ENCODE measurements around the gene CNTNAP5.

Gene CNTNAP5

DNA sequence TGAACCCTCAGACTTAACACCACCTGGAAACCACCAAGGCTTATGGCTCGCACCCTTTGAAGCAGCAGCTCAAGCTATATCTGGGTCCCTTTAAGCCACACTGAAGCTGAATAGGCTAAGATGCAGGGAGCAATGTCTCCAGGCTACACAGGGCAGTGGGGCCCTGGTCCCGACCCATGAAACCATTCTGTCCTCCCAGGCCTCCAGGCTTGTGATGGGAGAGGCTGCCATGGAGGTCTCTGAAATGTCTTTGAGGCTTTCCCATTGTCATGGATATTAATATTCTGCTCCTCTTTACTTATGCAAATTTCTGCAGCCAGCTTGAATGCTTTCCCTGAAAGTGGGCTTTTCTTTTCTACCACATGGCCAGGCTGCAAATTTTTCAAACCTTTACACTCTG lies 608.7 kb downstream of the CNTNAP5 start:
- no peak overlapping the region for H3K9ac ChIP-seq (ENCODE audit: low read depth, low read length)
- H3K4me1 ChIP-seq (ENCODE audit: insufficient read depth, low read length) = no peaks in the 10 kb centered on the region
- 0 out of 2 replicates have a peak, but pooled peaks cover 3% of the 10 kb centered on the region for H3K36me3 ChIP-seq (ENCODE audit: insufficient read depth, low read length)

DNA sequence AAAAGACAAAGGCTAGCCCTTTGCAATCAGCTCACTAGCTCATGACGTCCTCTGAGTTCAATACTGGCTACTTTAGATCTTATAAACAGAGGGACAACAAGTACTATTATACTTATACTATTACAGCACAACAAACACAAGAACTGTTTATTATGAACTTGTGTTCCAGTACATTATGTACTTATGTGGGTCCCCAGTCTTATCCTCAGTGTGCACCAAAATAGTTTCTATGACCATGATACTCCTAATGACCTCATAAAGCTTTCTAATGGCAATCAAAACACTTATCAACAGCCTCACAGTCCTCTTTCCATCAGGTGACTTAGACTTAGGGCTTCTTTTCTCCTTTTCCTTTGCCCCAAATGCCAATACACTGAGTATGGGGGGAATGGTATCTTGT lies 614.4 kb downstream of the CNTNAP5 start:
- H3K9me3 ChIP-seq (ENCODE audit: control insufficient read depth, insufficient read depth, low read length) = no peaks in the 10 kb centered on the region; the same call in none of the 2 replicates
- 0 out of 2 replicates have a peak, but pooled peaks cover 3% of the 10 kb centered on the region for H3K36me3 ChIP-seq (ENCODE audit: insufficient read depth, low read length)
- H3K9ac ChIP-seq (ENCODE audit: low read depth, low read length) = no peak overlapping the region
- H3K4me1 ChIP-seq (ENCODE audit: insufficient read depth, low read length) = no peaks in the 10 kb centered on the region

More for the DNA sequence above, 608.7 kb downstream of the CNTNAP5 start:
- peaks cover 9% of the 10 kb centered on the region for H3K9me3 ChIP-seq (ENCODE audit: control insufficient read depth, insufficient read depth, low read length)

DNA sequence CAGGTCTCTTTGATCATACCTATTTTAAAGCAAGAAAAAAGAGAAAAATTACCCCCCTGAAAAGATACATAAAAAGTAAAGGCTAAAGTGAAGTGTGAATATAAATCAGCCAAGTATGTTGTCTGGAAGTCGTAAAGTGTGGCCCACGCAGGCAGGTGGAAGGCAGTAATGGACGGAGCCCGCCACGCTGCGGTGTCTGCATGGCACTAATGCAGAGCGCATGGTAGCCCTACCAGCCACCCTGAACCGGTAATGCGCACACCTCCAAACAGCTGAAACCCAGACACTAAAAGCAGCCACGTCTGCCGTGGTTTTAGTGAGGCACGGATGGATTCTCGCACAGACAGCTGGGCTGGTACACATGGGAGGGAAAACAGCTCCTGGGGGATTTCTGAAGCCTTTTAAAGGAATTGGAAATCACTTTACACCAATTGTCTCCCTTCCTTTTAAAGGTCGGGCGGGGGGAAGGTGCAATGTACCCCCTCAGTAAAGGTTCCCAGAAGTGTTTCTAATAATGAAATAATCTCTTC lies 615.2 kb downstream of the CNTNAP5 start:
- Histone ChIP-seq H3K4me1 (ENCODE audit: insufficient read depth, low read length) (no peaks in the 10 kb centered on the region), H3K9ac (ENCODE audit: low read depth, low read length) (no peak overlapping the region), H3K36me3 (ENCODE audit: insufficient read depth, low read length) (no peaks in the 10 kb centered on the region)

DNA sequence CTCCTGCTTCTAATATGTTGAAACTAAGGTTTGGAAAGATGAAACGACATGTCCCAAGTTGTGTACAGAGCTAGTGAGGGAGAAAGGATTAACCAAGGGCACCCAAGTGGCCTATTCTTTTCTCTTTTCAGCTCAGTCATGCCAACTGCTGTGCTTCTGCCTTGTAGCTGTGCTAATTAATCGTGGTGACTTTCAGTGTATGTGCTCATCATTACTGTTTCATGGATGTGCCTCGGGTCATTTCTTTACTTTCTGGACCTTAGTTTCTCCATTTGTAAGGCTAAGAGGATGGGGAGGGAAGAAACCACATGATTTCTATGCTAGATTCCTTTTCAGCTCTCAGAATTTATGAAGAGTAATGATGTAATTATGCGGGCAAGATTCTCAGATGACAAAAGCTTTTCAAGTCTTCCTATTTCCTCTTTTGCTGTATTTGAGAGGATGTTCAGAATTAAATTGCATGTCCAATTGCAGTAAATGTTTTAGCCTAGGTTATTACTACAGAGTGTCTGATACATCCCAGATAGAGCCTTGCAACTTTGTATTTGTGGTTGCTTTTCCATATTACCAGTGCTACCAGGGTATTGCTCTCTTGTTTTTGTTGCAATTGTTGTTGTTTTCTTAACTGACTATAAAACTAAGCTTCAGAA lies 621.2 kb downstream of the CNTNAP5 start:
- Histone ChIP-seq H3K36me3 (ENCODE audit: insufficient read depth, low read length) (no peaks in the 10 kb centered on the region), H3K9me3 (ENCODE audit: control insufficient read depth, insufficient read depth, low read length) (no peaks in the 10 kb centered on the region; the same call in 1 of the 2 replicates), H3K9ac (ENCODE audit: low read depth, low read length) (no peak overlapping the region), H3K4me1 (ENCODE audit: insufficient read depth, low read length) (no peaks in the 10 kb centered on the region)

More for the DNA sequence above, 615.2 kb downstream of the CNTNAP5 start:
- no peaks in the 10 kb centered on the region; the same call in 1 of the 2 replicates for H3K9me3 ChIP-seq (ENCODE audit: control insufficient read depth, insufficient read depth, low read length)

DNA sequence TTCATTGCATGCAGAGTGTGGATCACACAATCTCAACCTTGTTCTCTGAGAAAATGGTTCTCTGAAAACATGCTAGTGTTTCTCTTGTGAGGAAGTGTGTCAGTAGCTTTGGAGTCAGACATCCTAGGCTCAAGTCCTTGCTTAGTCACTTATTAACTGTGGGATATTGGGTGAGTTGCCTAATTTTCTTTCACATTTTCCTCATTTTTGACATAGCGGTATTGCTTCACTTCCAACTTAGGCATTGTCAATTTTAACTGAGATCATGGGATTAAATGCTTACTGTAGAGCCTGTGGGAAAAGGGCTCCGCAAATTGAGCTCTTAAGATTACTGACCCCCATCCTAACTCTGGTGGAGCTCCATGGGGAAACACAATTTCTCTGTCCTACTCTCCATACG lies 622.2 kb downstream of the CNTNAP5 start:
- Histone ChIP-seq H3K36me3 (ENCODE audit: insufficient read depth, low read length) (no peaks in the 10 kb centered on the region), H3K4me1 (ENCODE audit: insufficient read depth, low read length) (no peaks in the 10 kb centered on the region), H3K9me3 (ENCODE audit: control insufficient read depth, insufficient read depth, low read length) (no peaks in the 10 kb centered on the region; the same call in 1 of the 2 replicates), H3K9ac (ENCODE audit: low read depth, low read length) (no peak overlapping the region)

DNA sequence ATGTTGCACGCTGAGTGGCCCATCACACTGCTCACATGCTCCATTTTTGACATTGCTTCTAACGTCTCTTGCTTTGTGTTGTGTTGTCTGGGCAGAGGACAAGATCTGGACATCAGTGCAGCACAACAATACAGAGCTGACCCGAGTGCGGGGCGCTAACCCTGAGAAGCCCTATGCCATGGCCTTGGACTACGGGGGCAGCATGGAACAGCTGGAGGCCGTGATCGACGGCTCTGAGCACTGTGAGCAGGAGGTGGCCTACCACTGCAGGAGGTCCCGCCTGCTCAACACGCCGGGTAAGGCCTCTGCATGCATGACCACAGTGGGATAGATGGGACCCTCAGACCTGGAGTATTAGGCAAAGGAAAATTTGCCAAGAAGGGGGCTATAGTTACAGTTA lies 622.6 kb downstream of the CNTNAP5 start:
- Histone ChIP-seq H3K4me1 (ENCODE audit: insufficient read depth, low read length) (no peaks in the 10 kb centered on the region), H3K9me3 (ENCODE audit: control insufficient read depth, insufficient read depth, low read length) (no peaks in the 10 kb centered on the region; the same call in 1 of the 2 replicates), H3K36me3 (ENCODE audit: insufficient read depth, low read length) (no peaks in the 10 kb centered on the region), H3K9ac (ENCODE audit: low read depth, low read length) (no peak overlapping the region)

DNA sequence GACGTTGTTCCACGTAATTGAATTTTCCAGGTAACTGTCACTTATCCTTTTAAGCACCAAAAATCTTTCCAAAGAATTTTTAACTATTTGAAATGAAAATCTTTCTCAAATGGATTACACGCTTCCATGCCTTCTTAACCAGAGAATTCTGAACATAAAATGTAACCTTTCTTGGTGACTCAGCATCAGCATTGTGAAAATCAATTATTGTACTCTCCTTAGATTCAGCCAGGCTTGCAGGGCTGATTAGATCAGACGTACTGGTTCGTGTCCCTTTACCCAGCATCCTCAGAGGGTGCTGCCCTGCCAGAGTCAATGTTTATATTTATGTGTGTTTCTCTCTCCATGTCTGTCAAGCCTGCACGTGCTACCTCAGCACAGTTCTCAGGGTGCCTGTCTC lies 623.9 kb downstream of the CNTNAP5 start:
- no peak overlapping the region for H3K9ac ChIP-seq (ENCODE audit: low read depth, low read length)
- no peaks in the 10 kb centered on the region for H3K4me1 ChIP-seq (ENCODE audit: insufficient read depth, low read length)
- H3K9me3 ChIP-seq (ENCODE audit: control insufficient read depth, insufficient read depth, low read length) = no peaks in the 10 kb centered on the region
- H3K36me3 ChIP-seq (ENCODE audit: insufficient read depth, low read length) = no peaks in the 10 kb centered on the region

DNA sequence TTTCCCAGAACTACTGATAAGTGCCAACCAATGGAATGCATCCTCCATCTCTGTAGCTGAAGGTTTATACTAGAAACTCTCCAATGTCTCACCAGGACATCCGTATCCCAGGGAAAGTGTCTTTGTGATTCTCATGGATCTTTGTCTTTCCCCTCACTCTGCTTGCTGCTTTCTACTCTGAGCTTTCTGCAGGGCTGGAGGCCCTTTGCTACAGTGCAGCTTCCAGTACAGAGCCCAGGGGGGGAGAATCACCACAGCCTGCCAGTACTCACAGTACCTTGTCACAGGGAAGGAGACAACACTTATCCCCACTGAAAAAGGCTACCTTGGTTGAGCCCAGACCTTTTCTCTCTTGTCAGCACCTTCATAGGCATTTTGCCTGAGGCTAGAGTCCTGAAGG lies 627.0 kb downstream of the CNTNAP5 start:
- Histone ChIP-seq H3K9me3 (ENCODE audit: control insufficient read depth, insufficient read depth, low read length) (no peaks in the 10 kb centered on the region), H3K9ac (ENCODE audit: low read depth, low read length) (no peak overlapping the region), H3K36me3 (ENCODE audit: insufficient read depth, low read length) (no peaks in the 10 kb centered on the region), H3K4me1 (ENCODE audit: insufficient read depth, low read length) (no peaks in the 10 kb centered on the region)

DNA sequence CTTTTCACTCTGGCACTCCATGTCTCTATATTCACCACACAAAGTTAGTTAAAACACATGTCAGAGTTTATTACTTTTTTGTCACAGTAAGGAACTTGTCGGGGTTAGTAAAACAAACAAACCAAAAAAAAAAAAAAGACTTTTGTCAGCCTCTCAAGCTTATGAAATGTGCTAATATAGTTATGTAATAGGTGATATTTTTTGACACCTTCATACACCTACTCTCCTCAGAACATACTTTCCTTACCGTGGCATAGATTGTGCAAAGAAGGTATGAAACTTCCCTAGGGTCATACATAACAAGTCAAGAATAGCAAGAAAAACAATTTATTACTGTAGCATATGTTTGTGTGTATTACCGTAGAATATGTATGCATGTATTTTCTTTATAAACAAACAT lies 633.3 kb downstream of the CNTNAP5 start:
- Histone ChIP-seq H3K36me3 (ENCODE audit: insufficient read depth, low read length) (no peaks in the 10 kb centered on the region), H3K4me1 (ENCODE audit: insufficient read depth, low read length) (peaks cover 6% of the 10 kb centered on the region), H3K9me3 (ENCODE audit: control insufficient read depth, insufficient read depth, low read length) (no peaks in the 10 kb centered on the region)

DNA sequence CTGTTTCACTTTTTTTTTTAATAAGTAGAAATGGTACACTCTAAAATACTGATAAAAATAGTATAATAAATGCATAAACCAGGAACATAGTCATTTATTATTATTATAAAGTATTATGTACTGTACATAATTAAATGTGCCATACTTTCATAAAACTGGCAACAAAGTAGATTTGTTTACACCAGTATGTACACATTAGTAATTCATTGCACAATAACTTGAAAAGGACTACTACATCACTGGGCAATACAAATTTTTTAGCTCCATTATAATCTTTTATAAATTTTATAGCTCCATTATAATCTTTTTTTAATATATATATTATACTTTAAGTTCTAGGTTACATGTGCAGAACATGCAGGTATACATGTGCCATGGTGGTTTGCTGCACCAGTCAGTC lies 636.5 kb downstream of the CNTNAP5 start:
- Histone ChIP-seq H3K9ac (ENCODE audit: low read depth, low read length) (no peak overlapping the region), H3K9me3 (ENCODE audit: control insufficient read depth, insufficient read depth, low read length) (no peaks in the 10 kb centered on the region), H3K4me1 (ENCODE audit: insufficient read depth, low read length) (peaks cover 16% of the 10 kb centered on the region), H3K36me3 (ENCODE audit: insufficient read depth, low read length) (no peaks in the 10 kb centered on the region)

More for the DNA sequence above, 633.3 kb downstream of the CNTNAP5 start:
- no peak overlapping the region for H3K9ac ChIP-seq (ENCODE audit: low read depth, low read length)

DNA sequence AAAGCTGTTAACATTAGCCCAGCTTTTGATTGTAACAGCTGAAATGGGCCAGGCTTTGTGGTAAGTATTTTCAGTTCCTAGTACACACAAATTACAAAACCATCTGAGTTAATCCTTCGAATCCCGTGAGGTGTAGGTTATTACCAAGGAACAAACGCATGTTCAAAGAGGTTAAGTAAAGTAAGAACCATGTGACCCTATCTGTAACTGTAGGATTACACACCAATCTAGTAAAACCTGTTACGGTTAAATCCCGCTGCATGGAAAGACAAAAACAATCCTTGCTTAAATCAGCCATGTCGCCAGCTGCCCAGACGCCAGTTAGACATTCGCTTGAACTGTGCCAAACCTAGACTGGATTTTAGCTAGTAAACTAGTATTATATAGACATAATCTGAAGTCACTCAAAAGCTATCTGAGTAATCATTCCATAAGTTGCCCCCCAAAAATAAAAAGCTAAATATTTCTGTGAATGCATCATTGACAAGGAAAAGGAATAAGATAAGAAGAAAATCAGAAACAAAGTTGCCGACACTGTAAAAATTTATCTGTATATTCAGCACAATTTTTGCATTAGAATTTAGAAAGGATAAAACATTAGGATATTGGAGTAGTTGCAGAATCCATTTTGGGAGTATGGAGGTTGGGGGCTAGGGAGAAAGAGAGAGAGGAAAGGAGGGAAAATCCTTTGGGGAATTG lies 638.0 kb downstream of the CNTNAP5 start:
- H3K36me3 ChIP-seq (ENCODE audit: insufficient read depth, low read length) = no peaks in the 10 kb centered on the region
- H3K4me1 ChIP-seq (ENCODE audit: insufficient read depth, low read length) = peaks cover 16% of the 10 kb centered on the region
- H3K9ac ChIP-seq (ENCODE audit: low read depth, low read length) = no peak overlapping the region
- H3K9me3 ChIP-seq (ENCODE audit: control insufficient read depth, insufficient read depth, low read length) = no peaks in the 10 kb centered on the region

DNA sequence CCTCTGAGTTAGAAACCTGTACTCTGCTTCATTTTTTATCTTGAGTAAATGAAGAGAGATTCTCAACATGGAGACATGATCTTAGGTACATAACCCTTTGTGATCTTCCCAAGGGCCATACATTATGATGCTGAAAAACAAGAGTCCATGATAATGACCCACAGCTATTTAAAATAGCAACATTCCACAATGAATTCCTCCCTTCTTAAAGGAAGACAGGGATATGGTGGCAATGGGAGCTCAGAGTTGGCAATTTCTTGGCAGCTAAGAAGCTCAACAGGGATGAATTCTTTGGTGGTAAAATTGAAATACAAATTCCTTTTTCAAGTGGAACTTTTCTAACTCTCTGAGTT lies 638.5 kb downstream of the CNTNAP5 start:
- no peaks in the 10 kb centered on the region for H3K9me3 ChIP-seq (ENCODE audit: control insufficient read depth, insufficient read depth, low read length)
- H3K4me1 ChIP-seq (ENCODE audit: insufficient read depth, low read length) = peaks cover 16% of the 10 kb centered on the region
- no peaks in the 10 kb centered on the region for H3K36me3 ChIP-seq (ENCODE audit: insufficient read depth, low read length)
- no peak overlapping the region for H3K9ac ChIP-seq (ENCODE audit: low read depth, low read length)

DNA sequence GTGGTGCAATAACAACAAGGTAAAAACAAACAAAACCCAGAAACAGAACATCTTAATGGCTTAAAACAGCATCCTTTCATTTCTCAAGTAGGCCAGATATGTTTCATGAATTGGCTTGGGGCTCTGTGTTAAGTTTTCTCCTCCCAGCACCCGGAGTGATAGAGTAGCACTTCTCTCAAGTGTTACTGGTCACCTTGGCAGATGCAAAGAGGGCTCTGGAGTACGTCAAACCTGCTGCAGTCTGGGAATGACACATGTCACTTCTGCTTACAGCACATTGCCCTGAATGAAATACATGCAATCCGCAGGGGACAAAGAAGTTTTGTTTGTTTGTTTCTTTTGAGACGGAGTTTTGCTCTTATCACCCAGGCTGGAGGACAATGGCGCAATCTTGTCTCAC lies 639.3 kb downstream of the CNTNAP5 start:
- Histone ChIP-seq H3K4me1 (ENCODE audit: insufficient read depth, low read length) (peaks cover 16% of the 10 kb centered on the region), H3K9ac (ENCODE audit: low read depth, low read length) (no peak overlapping the region), H3K36me3 (ENCODE audit: insufficient read depth, low read length) (no peaks in the 10 kb centered on the region), H3K9me3 (ENCODE audit: control insufficient read depth, insufficient read depth, low read length) (no peaks in the 10 kb centered on the region)

DNA sequence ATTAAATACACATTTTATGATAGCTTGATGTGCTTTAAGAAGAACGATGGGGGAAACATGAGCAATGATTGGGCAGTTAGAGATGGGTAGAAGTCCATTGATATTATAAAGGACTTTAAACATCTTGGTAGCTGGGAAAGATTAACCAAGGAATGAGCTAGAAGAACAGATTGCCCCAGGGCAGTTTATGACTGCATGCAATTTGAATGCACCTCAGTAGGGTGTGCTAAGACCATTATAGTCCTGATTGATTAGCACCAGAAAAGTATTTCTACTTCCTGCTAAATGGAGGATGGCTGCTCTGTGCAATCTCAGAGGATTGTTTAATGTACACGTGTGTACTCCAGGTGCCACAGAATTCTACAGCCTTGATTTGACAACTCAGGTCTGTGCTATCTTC lies 641.9 kb downstream of the CNTNAP5 start:
- Histone ChIP-seq H3K9me3 (ENCODE audit: control insufficient read depth, insufficient read depth, low read length) (no peaks in the 10 kb centered on the region), H3K9ac (ENCODE audit: low read depth, low read length) (no peak overlapping the region), H3K4me1 (ENCODE audit: insufficient read depth, low read length) (peaks cover 16% of the 10 kb centered on the region), H3K36me3 (ENCODE audit: insufficient read depth, low read length) (no peaks in the 10 kb centered on the region)

DNA sequence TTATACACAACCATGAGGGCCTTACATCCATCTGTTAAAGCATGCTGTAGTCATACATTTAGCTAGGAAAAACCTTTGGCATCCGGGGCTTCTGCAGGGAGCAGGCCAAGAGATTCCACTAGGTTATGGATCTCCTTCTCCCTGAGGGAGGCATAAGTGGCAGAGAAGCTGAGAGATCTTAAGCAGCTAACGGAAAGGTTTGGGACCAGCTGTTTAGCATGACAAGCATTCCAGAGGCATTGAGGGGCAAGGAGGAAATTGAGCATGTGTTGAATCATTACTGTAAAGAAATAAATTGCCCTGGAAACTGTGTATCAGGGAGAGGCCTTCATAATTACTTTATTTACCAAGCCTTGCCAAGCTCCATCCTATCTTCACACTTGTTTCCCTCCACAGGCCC lies 643.1 kb downstream of the CNTNAP5 start:
- Histone ChIP-seq H3K4me1 (ENCODE audit: insufficient read depth, low read length) (peaks cover 13% of the 10 kb centered on the region), H3K9me3 (ENCODE audit: control insufficient read depth, insufficient read depth, low read length) (no peaks in the 10 kb centered on the region), H3K36me3 (ENCODE audit: insufficient read depth, low read length) (no peaks in the 10 kb centered on the region), H3K9ac (ENCODE audit: low read depth, low read length) (no peak overlapping the region)
